ENCODE results near the gene EPHA4. TPM values are rescaled to one million over a fixed set of nuclear protein-coding genes. Genes with fewer than 3 reads are reported as not detected.
A peak's percentile ranks its signal among the peaks of the same experiment; 100 is the strongest.

The EPHA4 gene
- total RNA-seq, 1 experiment from 2014 or later, result 3.3 TPM

GRCh38 chr2:221568299-221568698 lies 3.8 kb downstream of the EPHA4 start:
- Histone ChIP-seq H3K4me1 (ENCODE audit: insufficient read depth, low read length) (peaks cover 11% of the 10 kb centered on the region; the same call in 1 of the 2 replicates), H3K27me3 (ENCODE audit: low read length) (peaks cover 10% of the 10 kb centered on the region), H3K9me2 (replicated peaks; ENCODE audit: low read length) (no peaks in the 10 kb centered on the region), H3K36me3 (ENCODE audit: low read depth, low read length) (no peaks in the 10 kb centered on the region), H4K20me1 (ENCODE audit: low read length) (no peaks in the 10 kb centered on the region), H3F3A (ENCODE audit: low read length, unreplicated experiment) (no peaks in the 10 kb centered on the region), H3K4me2 (ENCODE audit: low read length) (no peak overlapping the region), H3K9ac (ENCODE audit: low read length) (no peak overlapping the region), H3K27ac (ENCODE audit: low read length) (no peak overlapping the region), H3K9me3 (ENCODE audit: low read length) (no peaks in the 10 kb centered on the region), H3K4me3 (ENCODE audit: low read length) (no peak overlapping the region), H3K79me2 (ENCODE audit: low read length) (no peaks in the 10 kb centered on the region), H2AFZ (ENCODE audit: low read length) (no peak overlapping the region)
- intact Hi-C loops (cut with micrococcal nuclease), result no loop called here
- DNase-seq (no peak), ATAC-seq (no peak)
- ChIA-PET POLR2A (ENCODE audit: unreplicated experiment) (no interaction called here), CTCF (no interaction called here)
- TF ChIP-seq EZH2phosphoT487 (IDR thresholded peaks at IDR 0.05; ENCODE audit: borderline replicate concordance, low read length) (no peak), EZH2 (IDR thresholded peaks at IDR 0.05; ENCODE audit: low read length, unreplicated experiment) (no peak), CTCF (conservative IDR thresholded peaks at IDR 0.05; ENCODE audit: low read depth, low read length) (no peak)
- BruUV-seq (replicated peaks), result no TSS peak

GRCh38 chr2:221567809-221568208 lies 4.3 kb downstream of the EPHA4 start:
- H3K9me3 ChIP-seq (ENCODE audit: low read length), result no peaks in the 10 kb centered on the region
- H3K36me3 ChIP-seq (ENCODE audit: low read depth, low read length), result no peaks in the 10 kb centered on the region
- intact Hi-C loops (cut with micrococcal nuclease), result no loop called here
- H3K27ac ChIP-seq (ENCODE audit: low read length), result no peak overlapping the region
- peaks cover 10% of the 10 kb centered on the region for H3K27me3 ChIP-seq (ENCODE audit: low read length)
- no peak overlapping the region for H3K4me2 ChIP-seq (ENCODE audit: low read length)
- H4K20me1 ChIP-seq (ENCODE audit: low read length), result no peaks in the 10 kb centered on the region
- TF ChIP-seq CTCF (conservative IDR thresholded peaks at IDR 0.05; ENCODE audit: low read depth, low read length) (no peak), EZH2phosphoT487 (IDR thresholded peaks at IDR 0.05; ENCODE audit: borderline replicate concordance, low read length) (no peak), EZH2 (IDR thresholded peaks at IDR 0.05; ENCODE audit: low read length, unreplicated experiment) (no peak)
- H3F3A ChIP-seq (ENCODE audit: low read length, unreplicated experiment), result no peaks in the 10 kb centered on the region
- no peak overlapping the region for H3K4me3 ChIP-seq (ENCODE audit: low read length)
- no peaks in the 10 kb centered on the region for H3K79me2 ChIP-seq (ENCODE audit: low read length)
- no peaks in the 10 kb centered on the region for H3K9me2 ChIP-seq (replicated peaks; ENCODE audit: low read length)
- POLR2A ChIA-PET (ENCODE audit: unreplicated experiment), result no interaction called here
- H3K4me1 ChIP-seq (ENCODE audit: insufficient read depth, low read length), result peaks cover 11% of the 10 kb centered on the region; the same call in 1 of the 2 replicates
- CTCF ChIA-PET, result no interaction called here
- no peak overlapping the region for H3K9ac ChIP-seq (ENCODE audit: low read length)
- H2AFZ ChIP-seq (ENCODE audit: low read length), result no peak overlapping the region
- BruUV-seq (replicated peaks), result no TSS peak
- ATAC-seq (no peak), DNase-seq (peak; percentile 9)

- no peak overlapping the region for H3K4me2 ChIP-seq (ENCODE audit: low read length)
- ChIA-PET CTCF (no interaction called here), POLR2A (ENCODE audit: unreplicated experiment) (no interaction called here)
- H3K9me3 ChIP-seq (ENCODE audit: low read length), result no peaks in the 10 kb centered on the region
- no peak overlapping the region for H3K27ac ChIP-seq (ENCODE audit: low read length)
- no TSS peak for BruUV-seq (replicated peaks)
- DNase-seq (no peak), ATAC-seq (no peak)
- no peak overlapping the region for H2AFZ ChIP-seq (ENCODE audit: low read length)
- H3K4me1 ChIP-seq (ENCODE audit: insufficient read depth, low read length), result peaks cover 11% of the 10 kb centered on the region; the same call in 1 of the 2 replicates
- no peaks in the 10 kb centered on the region for H3K79me2 ChIP-seq (ENCODE audit: low read length)
- no peaks in the 10 kb centered on the region for H3F3A ChIP-seq (ENCODE audit: low read length, unreplicated experiment)
- H3K9ac ChIP-seq (ENCODE audit: low read length), result no peak overlapping the region
- H3K4me3 ChIP-seq (ENCODE audit: low read length), result no peak overlapping the region
- H4K20me1 ChIP-seq (ENCODE audit: low read length), result no peaks in the 10 kb centered on the region
- TF ChIP-seq EZH2 (IDR thresholded peaks at IDR 0.05; ENCODE audit: low read length, unreplicated experiment) (no peak), EZH2phosphoT487 (IDR thresholded peaks at IDR 0.05; ENCODE audit: borderline replicate concordance, low read length) (no peak), CTCF (conservative IDR thresholded peaks at IDR 0.05; ENCODE audit: low read depth, low read length) (no peak)
- H3K36me3 ChIP-seq (ENCODE audit: low read depth, low read length), result no peaks in the 10 kb centered on the region
- intact Hi-C loops (cut with micrococcal nuclease), result no loop called here
- peaks cover 10% of the 10 kb centered on the region for H3K27me3 ChIP-seq (ENCODE audit: low read length)
- no peaks in the 10 kb centered on the region for H3K9me2 ChIP-seq (replicated peaks; ENCODE audit: low read length)
Measured at GRCh38 chr2:221567231-221567760, 4.8 kb downstream of the EPHA4 start.
